ENCODE measurements around the gene CCDC97. TPM values are rescaled to one million over a fixed set of nuclear protein-coding genes. Genes with fewer than 3 reads are reported as not detected.
A peak's percentile ranks its signal among the peaks of the same experiment; 100 is the strongest.
"Not testable (repeated sequence)": the region's sequence is repeated elsewhere in the genome, so short reads cannot be mapped to it uniquely, and the experiment has no call there.

Gene CCDC97
- total RNA-seq, 1 donor from 2014 or later, result 30.3 TPM

- intact Hi-C loops (cut with DNase I), result no loop called here
- Histone ChIP-seq H3K4me3 (peak overlapping the region; percentile 8), H3K9me3 (no peaks in the 10 kb centered on the region), H3K27ac (peak overlapping the region; percentile 64), H3K36me3 (peaks cover 81% of the 10 kb centered on the region), H3K27me3 (ENCODE audit: low read depth) (no peaks in the 10 kb centered on the region), H3K4me1 (peaks cover 6% of the 10 kb centered on the region)
- TF ChIP-seq, protein P1, sequence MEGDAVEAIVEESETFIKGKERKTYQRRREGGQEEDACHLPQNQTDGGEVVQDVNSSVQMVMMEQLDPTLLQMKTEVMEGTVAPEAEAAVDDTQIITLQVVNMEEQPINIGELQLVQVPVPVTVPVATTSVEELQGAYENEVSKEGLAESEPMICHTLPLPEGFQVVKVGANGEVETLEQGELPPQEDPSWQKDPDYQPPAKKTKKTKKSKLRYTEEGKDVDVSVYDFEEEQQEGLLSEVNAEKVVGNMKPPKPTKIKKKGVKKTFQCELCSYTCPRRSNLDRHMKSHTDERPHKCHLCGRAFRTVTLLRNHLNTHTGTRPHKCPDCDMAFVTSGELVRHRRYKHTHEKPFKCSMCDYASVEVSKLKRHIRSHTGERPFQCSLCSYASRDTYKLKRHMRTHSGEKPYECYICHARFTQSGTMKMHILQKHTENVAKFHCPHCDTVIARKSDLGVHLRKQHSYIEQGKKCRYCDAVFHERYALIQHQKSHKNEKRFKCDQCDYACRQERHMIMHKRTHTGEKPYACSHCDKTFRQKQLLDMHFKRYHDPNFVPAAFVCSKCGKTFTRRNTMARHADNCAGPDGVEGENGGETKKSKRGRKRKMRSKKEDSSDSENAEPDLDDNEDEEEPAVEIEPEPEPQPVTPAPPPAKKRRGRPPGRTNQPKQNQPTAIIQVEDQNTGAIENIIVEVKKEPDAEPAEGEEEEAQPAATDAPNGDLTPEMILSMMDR (IDR thresholded peaks at IDR 0.05), result no peak
- DNase-seq (no peak), ATAC-seq (peak; percentile 60 to 69)
Measured at GRCh38 chr19:41334793-41335192, 24.8 kb downstream of the CCDC97 start.

DNA sequence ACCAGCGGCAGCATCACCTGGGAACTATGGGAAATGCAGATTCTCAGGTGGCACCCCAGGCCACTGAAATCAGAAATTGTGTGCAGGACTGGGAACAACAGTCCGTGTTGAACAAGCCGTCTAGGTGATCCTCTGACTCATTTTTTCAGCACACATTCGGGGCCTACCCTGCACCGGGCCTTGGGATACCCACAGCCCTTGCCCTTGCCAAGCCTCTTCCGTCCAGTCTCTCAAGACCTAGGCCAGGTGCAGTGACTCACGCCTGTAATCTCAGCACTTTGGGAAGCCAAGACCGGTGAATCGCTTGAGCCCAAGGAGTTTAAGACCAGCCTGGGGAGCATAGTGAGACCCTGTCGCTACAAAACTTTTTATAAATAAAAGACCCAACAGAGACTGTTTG is 25.5 kb downstream of the CCDC97 start:
- H3K36me3 ChIP-seq, result peaks cover 81% of the 10 kb centered on the region
- intact Hi-C loops (cut with DNase I), result no loop called here
- H3K9me3 ChIP-seq, result no peaks in the 10 kb centered on the region
- H3K4me1 ChIP-seq, result peaks cover 6% of the 10 kb centered on the region
- H3K27me3 ChIP-seq (ENCODE audit: low read depth), result no peaks in the 10 kb centered on the region
- DNase-seq (no peak), ATAC-seq (no peak)
- TF ChIP-seq, protein P1 (IDR thresholded peaks at IDR 0.05), result no peak
- H3K4me3 ChIP-seq, result no peak overlapping the region
- H3K27ac ChIP-seq, result peak overlapping the region; percentile 64

- H3K27ac ChIP-seq, result no peak overlapping the region
- peaks cover 95% of the 10 kb centered on the region for H3K36me3 ChIP-seq
- no peak for ATAC-seq
- H3K4me3 ChIP-seq, result no peak overlapping the region
- intact Hi-C loops (cut with DNase I), result no loop called here
- TF ChIP-seq, protein P1 (IDR thresholded peaks at IDR 0.05), result no peak
- peaks cover 20% of the 10 kb centered on the region for H3K4me1 ChIP-seq
- no peak for DNase-seq
- H3K27me3 ChIP-seq (ENCODE audit: low read depth), result no peaks in the 10 kb centered on the region
- H3K9me3 ChIP-seq, result no peaks in the 10 kb centered on the region
Measured at GRCh38 chr19:41339936-41340335, 30.0 kb downstream of the CCDC97 start.

GRCh38 chr19:41341669-41342490 is 31.9 kb downstream of the CCDC97 start:
- Histone ChIP-seq H3K27me3 (ENCODE audit: low read depth) (no peaks in the 10 kb centered on the region), H3K4me3 (peak overlapping the region; percentile 11), H3K4me1 (peaks cover 14% of the 10 kb centered on the region), H3K36me3 (peaks cover 96% of the 10 kb centered on the region), H3K9me3 (no peaks in the 10 kb centered on the region), H3K27ac (no peak overlapping the region)
- intact Hi-C loops (cut with DNase I), result no loop called here
- TF ChIP-seq, protein P1 (IDR thresholded peaks at IDR 0.05), result no peak
- ATAC-seq (peak; percentile 65 to 78), DNase-seq (no peak)

GRCh38 chr19:41344162-41344561 is 34.2 kb downstream of the CCDC97 start:
- DNase-seq (no peak), ATAC-seq (no peak)
- H3K9me3 ChIP-seq, result no peaks in the 10 kb centered on the region
- intact Hi-C loops (cut with DNase I), result no loop called here
- H3K27ac ChIP-seq, result no peak overlapping the region
- H3K36me3 ChIP-seq, result peaks cover 89% of the 10 kb centered on the region
- H3K4me3 ChIP-seq, result no peak overlapping the region
- no peaks in the 10 kb centered on the region for H3K27me3 ChIP-seq (ENCODE audit: low read depth)
- H3K4me1 ChIP-seq, result peaks cover 20% of the 10 kb centered on the region
- TF ChIP-seq, protein P1 (IDR thresholded peaks at IDR 0.05), result no peak

GRCh38 chr19:41346916-41347315 is 36.9 kb downstream of the CCDC97 start:
- Histone ChIP-seq H3K4me1 (peaks cover 36% of the 10 kb centered on the region), H3K36me3 (peaks cover 62% of the 10 kb centered on the region)
- ATAC-seq; H3K9me3 ChIP-seq; DNase-seq; H3K27me3 ChIP-seq (ENCODE audit: low read depth); intact Hi-C loops (cut with DNase I); H3K4me3 ChIP-seq; H3K27ac ChIP-seq: not testable (repeated sequence)
